GM18870 (cell line): ENCODE measurements around the gene MUSK.

Source experiments
- ATAC-seq: cut with Tn5 transposase; IDR thresholded peaks from one replicate; pipeline ENCODE4 v1.9.1; 2021; ENCODE audit warnings: moderate library complexity; ENCODE audit not compliant: unreplicated experiment

The MUSK gene

GRCh38 chr9:110668570-110669167 is at the start of gene MUSK:
TSS of gene MUSK (plus strand) at chr9:110668791. CDS start at chr9:110668905, 114 bp downstream.
- no peak for ATAC-seq

- no peak for ATAC-seq
Measured at GRCh38 chr9:110619831-110620230, 48.8 kb upstream of the MUSK start.

- ATAC-seq: no peak
Measured at GRCh38 chr9:110620726-110621125, 47.9 kb upstream of the MUSK start.

- ATAC-seq: no peak
Measured at GRCh38 chr9:110622368-110622767, 46.2 kb upstream of the MUSK start.

GRCh38 chr9:110623462-110624025 is 45.0 kb upstream of the MUSK start:
- ATAC-seq: no peak

GRCh38 chr9:110626101-110626829 is 42.3 kb upstream of the MUSK start:
- ATAC-seq: peak; percentile 98

GRCh38 chr9:110635589-110635988 is 33.0 kb upstream of the MUSK start:
- ATAC-seq: no peak

GRCh38 chr9:110638381-110638954 is 30.1 kb upstream of the MUSK start:
- ATAC-seq: no peak

GRCh38 chr9:110640736-110641135 is 27.9 kb upstream of the MUSK start:
- no peak for ATAC-seq

- no peak for ATAC-seq
Measured at GRCh38 chr9:110641293-110641692, 27.3 kb upstream of the MUSK start.

GRCh38 chr9:110648696-110649095 is 19.9 kb upstream of the MUSK start:
- ATAC-seq: no peak

GRCh38 chr9:110650261-110650660 is 18.3 kb upstream of the MUSK start:
- ATAC-seq: no peak

GRCh38 chr9:110650991-110651411 is 17.6 kb upstream of the MUSK start:
- ATAC-seq: no peak

- ATAC-seq: no peak
Measured at GRCh38 chr9:110655754-110656641, 12.6 kb upstream of the MUSK start.

GRCh38 chr9:110659891-110660541 is 8.6 kb upstream of the MUSK start:
- no peak for ATAC-seq

GRCh38 chr9:110669433-110669832 is 842 bp downstream of the MUSK start:
- ATAC-seq: no peak

- no peak for ATAC-seq
Measured at GRCh38 chr9:110671849-110672248, 3.3 kb downstream of the MUSK start.

GRCh38 chr9:110672873-110673510 is 4.4 kb downstream of the MUSK start:
- ATAC-seq: no peak

- ATAC-seq: no peak
Measured at GRCh38 chr9:110687497-110687896, 18.9 kb downstream of the MUSK start.

- no peak for ATAC-seq
Measured at GRCh38 chr9:110688329-110688728, 19.7 kb downstream of the MUSK start.
